Stimulated activated effector memory CD8-positive, alpha-beta T cell treated with anti-CD3 and anti-CD28 coated beads, Interleukin-12 subunit alpha, Interleukin-12 subunit beta, amount 100 ng/mL, for 72 hours (primary cell): ENCODE data around the gene TATDN2.

Experiments used
- ATAC-seq: fragments of 150-1000 bp; cut with Tn5 transposase; 2 replicates; pipeline ENCODE4 v1.10.0; 2021
- DNase-seq, 2 donors: peaks; one replicate each; pipeline ENCODE4 v3.0.0; 2021 to 2022; ENCODE audit warnings: low spot score in 2 of 2
- H3K27ac Mint-ChIP-seq: one replicate; pipeline ENCODE4 v1.8.0; 2022; ENCODE audit warnings: mild to moderate bottlenecking, mixed read lengths
- H3K36me3 Mint-ChIP-seq: one replicate; pipeline ENCODE4 v1.8.0; 2022; ENCODE audit warnings: mild to moderate bottlenecking, mixed read lengths
- H3K4me1 Mint-ChIP-seq: one replicate; pipeline ENCODE4 v1.8.0; 2022; ENCODE audit warnings: mixed read lengths
- H3K4me3 Mint-ChIP-seq: one replicate; pipeline ENCODE4 v1.8.0; 2022; ENCODE audit warnings: mild to moderate bottlenecking, mixed read lengths
- H3K9me3 Mint-ChIP-seq: one replicate; pipeline ENCODE4 v1.8.0; 2022; ENCODE audit warnings: mixed read lengths

Gene TATDN2, protein sequence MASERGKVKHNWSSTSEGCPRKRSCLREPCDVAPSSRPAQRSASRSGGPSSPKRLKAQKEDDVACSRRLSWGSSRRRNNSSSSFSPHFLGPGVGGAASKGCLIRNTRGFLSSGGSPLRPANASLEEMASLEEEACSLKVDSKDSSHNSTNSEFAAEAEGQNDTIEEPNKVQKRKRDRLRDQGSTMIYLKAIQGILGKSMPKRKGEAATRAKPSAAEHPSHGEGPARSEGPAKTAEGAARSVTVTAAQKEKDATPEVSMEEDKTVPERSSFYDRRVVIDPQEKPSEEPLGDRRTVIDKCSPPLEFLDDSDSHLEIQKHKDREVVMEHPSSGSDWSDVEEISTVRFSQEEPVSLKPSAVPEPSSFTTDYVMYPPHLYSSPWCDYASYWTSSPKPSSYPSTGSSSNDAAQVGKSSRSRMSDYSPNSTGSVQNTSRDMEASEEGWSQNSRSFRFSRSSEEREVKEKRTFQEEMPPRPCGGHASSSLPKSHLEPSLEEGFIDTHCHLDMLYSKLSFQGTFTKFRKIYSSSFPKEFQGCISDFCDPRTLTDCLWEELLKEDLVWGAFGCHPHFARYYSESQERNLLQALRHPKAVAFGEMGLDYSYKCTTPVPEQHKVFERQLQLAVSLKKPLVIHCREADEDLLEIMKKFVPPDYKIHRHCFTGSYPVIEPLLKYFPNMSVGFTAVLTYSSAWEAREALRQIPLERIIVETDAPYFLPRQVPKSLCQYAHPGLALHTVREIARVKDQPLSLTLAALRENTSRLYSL

DNA sequence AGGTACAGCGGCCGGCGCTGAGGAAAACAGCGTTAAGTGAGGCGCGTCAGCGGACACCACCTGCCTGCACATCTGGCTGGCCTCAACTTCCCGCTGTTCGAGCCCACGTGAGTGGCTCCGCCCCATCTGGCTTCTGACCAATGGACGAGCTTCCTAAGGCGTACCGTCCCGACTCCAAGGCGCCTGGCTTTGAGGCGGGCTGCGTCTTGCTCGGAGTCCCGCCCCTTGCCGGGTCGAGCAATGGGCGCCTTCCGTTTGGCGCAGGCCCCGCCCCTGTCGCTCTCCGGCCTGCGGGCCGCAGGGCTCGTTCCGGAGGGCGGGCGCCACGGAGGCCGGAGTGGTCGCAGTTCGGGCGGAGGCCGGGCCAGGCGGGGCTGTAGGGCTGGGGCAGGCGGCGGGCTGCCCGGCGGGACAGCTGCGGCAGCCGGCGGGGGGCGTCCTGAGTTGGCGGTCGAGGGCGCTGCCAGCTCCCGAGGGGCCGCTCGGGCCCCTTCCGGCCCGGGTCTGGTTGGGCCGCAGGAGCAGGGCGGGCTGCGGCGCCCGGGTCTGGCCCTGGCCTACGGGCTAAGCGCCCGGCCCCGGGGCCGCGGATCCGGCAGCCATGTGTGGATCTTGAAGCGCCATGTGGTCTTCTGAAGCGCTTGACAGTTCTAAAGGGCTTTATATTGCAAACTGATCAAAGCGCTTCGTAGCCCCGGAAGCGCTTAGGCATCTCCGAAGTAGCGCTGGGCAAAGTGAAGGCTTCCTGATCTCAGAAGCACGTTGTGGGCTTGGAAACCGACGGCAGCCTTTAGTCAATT is at the start of gene TATDN2:
Gene TATDN2 (plus strand): TSS at position 276 of the 800 bp plus-strand sequence. CDS start 742 bp downstream, outside the sequence.
- Mint-ChIP-seq H3K4me1 (peaks cover 57% of the 10 kb centered on the region), H3K9me3 (peaks cover 6% of the 10 kb centered on the region), H3K4me3 (peak within 1 kb of the TSS; percentile 97), H3K27ac (peak within 1 kb of the TSS; percentile 96), H3K36me3 (peaks cover 63% of the 10 kb centered on the region)
- ATAC-seq (peak; percentile 95), DNase-seq (peak; percentile 77 to 93)

DNA sequence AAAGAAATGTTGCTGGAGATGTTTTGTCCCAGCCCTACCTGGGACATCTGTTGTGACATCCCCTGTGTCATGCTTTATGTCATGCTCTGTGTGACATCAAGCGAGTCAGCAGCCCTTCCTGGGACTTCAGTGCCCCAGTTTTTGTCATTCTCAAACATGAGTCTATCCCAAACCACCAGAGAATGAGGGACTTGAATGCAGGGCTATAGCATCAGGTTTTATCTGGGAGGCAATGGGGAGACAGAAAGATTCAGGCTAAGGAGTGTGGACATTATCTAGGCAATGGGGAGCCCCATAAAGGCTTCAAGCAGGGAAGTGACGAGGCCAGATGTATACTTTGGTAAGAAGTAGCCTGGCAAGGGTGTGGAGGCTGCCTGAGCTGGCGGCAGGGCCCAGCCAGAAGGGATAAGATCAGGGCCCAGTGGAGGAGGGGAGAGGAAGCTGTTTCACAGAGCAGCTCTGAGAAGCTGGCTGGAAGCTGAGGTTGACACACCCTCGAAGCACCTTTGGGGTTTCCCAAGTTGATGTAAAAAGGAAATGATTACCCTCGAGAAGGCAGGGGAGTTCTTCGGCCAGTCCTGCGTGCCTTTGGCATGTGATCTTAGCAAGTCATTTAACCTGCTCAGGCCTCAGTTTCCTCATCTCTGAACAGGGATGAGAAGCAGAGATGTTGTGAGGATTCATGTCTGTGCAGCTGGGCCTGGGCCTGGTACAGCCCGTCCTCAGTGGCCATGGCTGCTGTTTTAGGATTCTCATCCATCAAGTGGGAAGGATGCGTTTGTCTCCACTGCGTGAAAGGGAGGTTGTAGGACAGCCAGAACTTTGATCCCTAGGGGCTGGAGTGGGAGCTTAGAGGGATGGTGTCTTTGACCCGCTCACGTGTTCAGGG is 49.3 kb upstream of the TATDN2 start:
- ATAC-seq: peak; percentile 85
- Mint-ChIP-seq H3K36me3 (peaks cover 11% of the 10 kb centered on the region), H3K27ac (peak overlapping the region; percentile 98), H3K4me1 (peaks cover 53% of the 10 kb centered on the region), H3K9me3 (no peaks in the 10 kb centered on the region), H3K4me3 (peak overlapping the region; percentile 53)
- peak; percentile 36 to 79 for DNase-seq

DNA sequence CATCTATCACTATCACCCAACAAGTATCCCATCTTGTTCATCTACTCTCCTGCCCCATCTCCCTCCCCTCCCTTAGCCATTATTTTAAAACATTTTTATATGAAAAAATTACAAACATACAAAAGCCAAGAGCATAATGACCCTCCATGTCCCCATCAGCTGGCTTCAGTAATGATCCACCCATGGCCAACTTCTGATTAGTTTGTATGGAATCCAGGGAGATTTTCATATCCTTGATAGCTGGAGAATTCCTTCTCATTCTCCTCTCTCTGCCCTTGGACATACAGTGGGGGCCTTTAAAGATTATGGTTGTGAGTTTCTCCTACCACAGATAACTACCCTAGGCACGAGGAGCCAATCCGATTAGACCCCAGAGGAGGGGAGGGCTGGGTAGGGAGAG is 43.3 kb upstream of the TATDN2 start:
- Mint-ChIP-seq H3K36me3 (peaks cover 15% of the 10 kb centered on the region), H3K4me3 (no peak overlapping the region), H3K9me3 (no peaks in the 10 kb centered on the region), H3K4me1 (peaks cover 16% of the 10 kb centered on the region), H3K27ac (peak overlapping the region; percentile 63)
- ATAC-seq (no peak), DNase-seq (no peak)

DNA sequence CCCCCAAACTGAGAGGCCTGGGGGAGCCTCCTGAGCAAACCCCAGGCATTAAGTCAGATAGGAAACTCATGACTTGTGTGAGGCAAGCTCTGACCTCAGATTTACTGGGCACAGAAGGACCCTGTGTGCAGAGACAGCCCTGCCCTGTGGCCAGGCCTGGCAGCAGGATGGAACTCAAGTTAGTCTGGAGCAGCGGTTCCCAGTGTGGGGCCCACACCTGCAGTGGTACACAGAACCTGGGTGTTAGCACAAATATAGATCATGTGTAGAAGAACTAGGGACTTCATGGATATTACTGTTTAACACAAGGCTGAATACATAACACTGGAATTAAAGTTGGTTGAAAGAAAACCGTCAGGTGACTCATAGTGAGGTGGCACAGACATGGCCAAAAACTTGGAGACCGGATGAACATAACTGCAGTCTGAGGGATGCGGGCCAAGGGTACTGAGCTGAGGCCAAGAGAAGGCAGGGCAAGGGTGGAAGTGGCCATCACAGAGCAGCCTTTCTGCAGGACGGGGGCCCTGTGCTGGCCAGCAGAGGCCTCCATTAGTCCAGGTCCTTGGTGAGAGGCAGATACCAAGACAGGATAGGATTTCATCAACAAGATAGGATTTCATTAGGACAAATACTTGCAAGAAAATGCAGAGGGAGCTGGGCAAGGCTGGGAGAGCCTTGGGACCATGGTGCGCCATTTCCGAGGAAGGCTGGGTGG is 42.7 kb upstream of the TATDN2 start:
- Mint-ChIP-seq H3K27ac (no peak overlapping the region), H3K9me3 (no peaks in the 10 kb centered on the region), H3K4me3 (no peak overlapping the region), H3K36me3 (peaks cover 19% of the 10 kb centered on the region), H3K4me1 (peaks cover 16% of the 10 kb centered on the region)
- peak; percentile 32 for ATAC-seq
- DNase-seq: no peak

DNA sequence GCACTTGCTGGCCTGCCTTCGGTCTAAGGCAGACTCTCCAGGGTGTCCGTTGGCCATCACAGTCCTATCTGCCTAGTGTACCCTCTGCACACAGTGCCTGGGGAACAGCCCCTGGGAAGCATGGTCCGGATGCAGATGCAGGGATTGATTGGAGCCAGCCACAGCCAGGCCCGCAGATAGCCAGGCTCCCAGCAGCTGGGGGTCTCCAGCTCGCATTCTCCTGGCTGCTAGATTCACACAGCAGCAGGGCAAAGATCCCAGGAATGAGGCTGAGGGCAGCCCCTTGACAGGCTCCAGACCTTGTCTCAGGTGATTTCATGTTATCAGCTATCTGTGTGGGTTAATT is 42.1 kb upstream of the TATDN2 start:
- peaks cover 16% of the 10 kb centered on the region for H3K4me1 Mint-ChIP-seq
- H3K4me3 Mint-ChIP-seq: no peak overlapping the region
- peaks cover 24% of the 10 kb centered on the region for H3K36me3 Mint-ChIP-seq
- no peaks in the 10 kb centered on the region for H3K9me3 Mint-ChIP-seq
- no peak overlapping the region for H3K27ac Mint-ChIP-seq
- ATAC-seq (no peak), DNase-seq (no peak)

DNA sequence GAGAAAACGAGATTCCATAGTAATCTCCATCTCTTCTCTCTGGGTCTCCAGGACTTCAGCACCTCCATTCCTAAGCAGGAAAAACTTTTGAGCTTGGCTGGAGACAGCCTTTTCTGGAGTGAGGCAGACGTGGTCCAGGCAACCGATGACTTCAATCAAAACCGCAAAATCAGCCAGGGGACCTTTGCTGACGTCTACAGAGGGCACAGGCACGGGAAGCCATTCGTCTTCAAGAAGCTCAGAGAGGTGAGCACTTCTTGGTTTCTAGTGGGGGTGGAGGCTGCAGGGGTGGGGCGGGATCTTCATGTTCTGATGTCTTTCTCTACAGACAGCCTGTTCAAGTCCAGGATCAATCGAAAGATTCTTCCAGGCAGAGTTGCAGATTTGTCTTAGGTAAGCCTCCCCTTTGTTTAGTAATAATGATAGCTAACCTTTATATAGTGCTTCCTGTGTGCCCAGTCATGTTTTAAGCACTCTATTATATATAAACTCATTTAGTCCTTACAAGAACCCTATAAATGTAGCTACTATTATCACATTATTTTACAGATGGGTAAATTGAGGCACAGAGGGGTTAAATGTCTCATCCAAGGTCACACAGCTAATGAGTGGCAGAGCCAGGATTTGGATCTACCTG is 35.0 kb upstream of the TATDN2 start:
- Mint-ChIP-seq H3K36me3 (peaks cover 70% of the 10 kb centered on the region), H3K4me3 (no peak overlapping the region), H3K27ac (peak overlapping the region; percentile 29), H3K4me1 (no peaks in the 10 kb centered on the region), H3K9me3 (no peaks in the 10 kb centered on the region)
- DNase-seq (no peak), ATAC-seq (peak; percentile 52)

DNA sequence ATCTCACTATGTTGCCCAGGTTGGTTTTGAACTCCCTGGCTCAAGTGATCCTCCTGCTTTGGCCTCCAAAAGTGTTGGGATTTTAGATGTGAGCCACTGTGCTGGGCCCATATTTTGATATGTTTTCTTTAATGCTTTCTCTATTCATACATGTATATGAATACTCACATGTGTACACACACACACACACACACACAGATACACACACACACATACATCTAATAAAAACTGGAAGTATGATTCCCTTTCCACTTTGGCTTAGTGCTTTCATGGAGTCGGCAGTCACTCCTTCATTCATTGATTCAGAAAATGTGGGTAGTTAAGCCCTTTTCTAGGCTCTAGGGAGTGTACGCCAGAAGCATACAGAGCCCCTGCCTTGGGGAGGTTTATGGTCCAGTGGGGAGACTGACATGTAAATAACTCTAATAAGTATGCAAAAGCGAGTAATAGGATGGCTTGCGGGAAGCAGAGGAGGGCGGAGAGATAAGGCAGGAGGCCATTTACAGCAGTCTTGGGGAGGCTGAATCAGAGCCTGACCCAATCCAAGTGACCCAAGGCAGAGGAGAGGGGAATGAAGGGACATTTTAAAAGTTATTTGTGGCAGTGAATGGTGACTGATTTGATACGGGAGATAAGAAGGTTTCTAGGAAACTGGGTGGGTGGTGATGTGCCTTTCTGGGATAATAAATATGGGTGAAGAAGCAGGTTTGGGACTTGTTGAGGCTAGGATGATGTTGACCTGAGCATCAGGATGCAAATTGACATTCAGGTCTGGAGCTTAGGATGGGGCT is 32.5 kb upstream of the TATDN2 start:
- Mint-ChIP-seq H3K36me3 (peaks cover 68% of the 10 kb centered on the region), H3K27ac (peak overlapping the region; percentile 2), H3K9me3 (no peaks in the 10 kb centered on the region), H3K4me1 (peaks cover 6% of the 10 kb centered on the region), H3K4me3 (no peak overlapping the region)
- ATAC-seq (no peak), DNase-seq (no peak)

DNA sequence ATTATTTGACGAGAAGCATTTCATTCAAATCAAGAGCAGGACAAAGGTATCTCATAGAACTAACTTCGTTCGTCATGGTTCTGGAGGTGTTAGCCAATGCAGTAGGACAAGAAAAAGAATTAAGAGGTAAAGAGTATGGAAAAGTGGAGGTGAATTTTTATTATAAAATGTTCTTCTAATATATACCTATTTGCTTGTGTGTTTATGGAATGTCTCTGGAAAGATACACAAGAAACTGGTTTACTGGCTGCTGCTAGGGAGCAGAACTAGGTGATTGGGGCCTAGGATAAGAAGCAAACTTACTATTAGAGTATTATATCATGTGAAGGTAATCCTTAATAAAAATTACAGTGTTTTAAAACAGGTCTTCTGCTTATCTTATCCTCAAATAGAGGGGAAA is 30.9 kb upstream of the TATDN2 start:
- DNase-seq: no peak
- Mint-ChIP-seq H3K36me3 (peaks cover 64% of the 10 kb centered on the region), H3K9me3 (no peaks in the 10 kb centered on the region), H3K4me3 (no peak overlapping the region), H3K27ac (no peak overlapping the region), H3K4me1 (peaks cover 20% of the 10 kb centered on the region)
- ATAC-seq: no peak

DNA sequence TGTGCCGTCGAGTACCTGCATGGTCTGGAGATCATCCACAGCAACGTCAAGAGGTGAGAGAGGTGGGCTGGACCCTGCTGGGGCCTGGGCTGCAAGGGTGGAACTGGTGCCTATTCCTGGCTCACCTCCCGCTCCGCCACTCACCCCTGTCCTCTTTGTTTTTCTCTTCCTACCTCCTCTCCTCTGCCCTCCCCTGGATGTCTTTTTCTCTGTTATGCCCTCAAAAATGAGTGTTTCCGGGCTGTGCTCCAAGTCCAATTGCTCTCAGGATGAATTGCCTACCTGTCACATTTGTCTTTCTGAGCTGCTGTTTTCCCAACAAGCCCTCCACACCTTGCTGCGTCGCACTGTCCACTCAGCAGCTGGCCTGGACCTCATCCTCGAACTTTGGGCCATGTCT is 28.5 kb upstream of the TATDN2 start:
- DNase-seq (no peak), ATAC-seq (no peak)
- H3K4me3 Mint-ChIP-seq: no peak overlapping the region
- peaks cover 43% of the 10 kb centered on the region for H3K4me1 Mint-ChIP-seq
- H3K36me3 Mint-ChIP-seq: peaks cover 46% of the 10 kb centered on the region
- no peak overlapping the region for H3K27ac Mint-ChIP-seq
- H3K9me3 Mint-ChIP-seq: no peaks in the 10 kb centered on the region

DNA sequence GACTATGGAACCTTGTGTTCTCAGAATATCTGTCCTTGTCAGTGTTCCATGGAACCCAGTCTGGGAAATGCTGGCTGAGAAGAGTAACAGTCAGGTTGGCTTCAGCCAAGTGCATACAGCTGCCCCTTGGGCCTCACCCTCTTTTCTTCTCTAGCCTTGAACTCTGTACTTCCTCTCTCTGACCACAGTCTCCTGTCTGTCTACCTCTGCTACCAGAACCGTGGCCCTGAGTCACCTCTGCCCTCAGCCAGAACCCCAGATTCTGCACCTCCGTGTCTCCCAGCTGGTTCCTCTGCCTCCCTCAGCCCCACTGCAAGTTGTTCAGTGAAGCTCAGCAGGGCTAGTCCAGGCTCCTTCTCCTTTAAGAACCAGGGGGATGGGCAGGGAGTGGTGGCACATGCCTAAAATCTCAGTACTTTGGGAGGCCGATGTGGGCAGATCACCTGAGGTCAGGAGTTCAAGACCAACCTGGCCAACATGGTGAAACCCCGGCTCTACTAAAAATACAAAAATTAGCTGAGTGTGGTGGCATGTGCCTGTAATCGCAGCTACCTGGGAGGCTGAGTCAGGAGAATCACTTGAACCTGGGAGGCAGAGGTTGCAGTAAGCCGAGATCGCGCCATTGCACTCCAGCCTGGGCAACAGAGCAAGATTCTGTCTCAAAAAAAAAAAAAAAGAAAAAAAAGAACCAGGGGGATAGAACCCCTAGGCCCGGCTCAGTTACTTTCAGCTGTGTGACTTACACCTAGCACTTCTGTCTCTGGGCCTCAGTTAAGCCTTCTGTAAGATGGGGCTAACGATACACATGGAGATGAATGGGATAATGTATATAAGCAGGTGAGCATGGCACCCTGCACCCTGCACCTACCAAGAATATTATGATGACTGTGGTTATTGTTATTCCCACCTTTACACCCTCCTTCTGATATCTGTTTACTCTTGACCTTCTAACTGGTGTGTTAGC is 24.3 kb upstream of the TATDN2 start:
- H3K4me1 Mint-ChIP-seq: peaks cover 63% of the 10 kb centered on the region
- H3K9me3 Mint-ChIP-seq: no peaks in the 10 kb centered on the region
- peak overlapping the region; percentile 90 for H3K27ac Mint-ChIP-seq
- ATAC-seq: peak; percentile 76
- H3K4me3 Mint-ChIP-seq: peak overlapping the region; percentile 57
- peak in 1 of 2 donors; percentile 65 for DNase-seq
- H3K36me3 Mint-ChIP-seq: peaks cover 55% of the 10 kb centered on the region

DNA sequence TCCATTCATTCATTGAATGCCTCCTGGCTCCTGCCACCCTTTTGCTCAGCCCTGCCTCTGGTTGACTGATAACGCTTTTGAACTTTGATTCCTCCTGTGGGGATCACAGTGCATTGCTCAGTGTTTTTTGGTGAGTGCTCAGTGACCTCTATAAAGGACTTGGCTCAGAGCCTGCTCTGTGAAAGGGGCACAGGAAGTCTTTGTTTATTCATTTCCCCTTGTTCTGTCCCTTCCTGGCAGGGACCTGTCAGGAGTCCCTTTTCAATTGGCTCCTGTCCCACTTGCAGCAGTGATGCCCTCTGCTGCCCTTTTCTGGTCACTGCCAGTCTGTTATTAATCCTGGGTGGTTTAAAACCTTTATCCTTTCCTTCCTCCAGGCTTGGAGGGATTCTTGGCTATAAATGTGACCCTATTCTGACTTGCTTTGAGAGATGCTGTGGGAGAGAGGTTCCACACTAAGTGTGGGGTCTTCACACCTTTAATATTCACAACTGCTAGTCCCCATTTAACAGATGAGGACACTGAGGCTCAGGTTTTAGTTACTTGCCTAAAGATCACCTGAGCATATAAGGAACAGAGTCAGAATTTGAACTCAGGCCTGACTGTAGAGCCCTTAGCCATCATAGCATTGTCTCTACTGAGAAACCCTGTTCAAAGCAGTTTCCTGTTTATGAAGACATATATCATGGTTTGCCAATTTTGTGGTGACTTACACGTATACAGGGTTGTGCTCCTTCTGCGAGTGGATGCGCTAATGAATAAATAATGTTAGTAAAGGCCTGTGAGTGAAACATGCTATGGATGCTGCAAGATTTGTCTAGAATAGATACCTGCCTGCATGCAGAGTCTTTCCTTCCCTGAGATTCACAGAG is 23.2 kb upstream of the TATDN2 start:
- Mint-ChIP-seq H3K4me1 (peaks cover 69% of the 10 kb centered on the region), H3K4me3 (peak overlapping the region; percentile 57), H3K36me3 (peaks cover 49% of the 10 kb centered on the region), H3K27ac (peak overlapping the region; percentile 90), H3K9me3 (no peaks in the 10 kb centered on the region)
- ATAC-seq: peak; percentile 77
- peak; percentile 44 to 84 for DNase-seq
